Stimulated activated CD4-positive, alpha-beta T cell treated with anti-CD3 and anti-CD28 coated beads, Interleukin-1b, Interleukin-23, amount 100 ng/mL, for 48 hours (primary cell): ENCODE results near the gene GNB5.
A peak's percentile ranks its signal among the peaks of the same experiment; 100 is the strongest.

Source experiments
- DNase-seq: peaks from one replicate; pipeline ENCODE4 v3.0.0-alpha.2; 2020

Gene GNB5

GRCh38 chr15:52139599-52140462 is 51.4 kb downstream of the GNB5 start:
- peak; percentile 62 for DNase-seq

DNA sequence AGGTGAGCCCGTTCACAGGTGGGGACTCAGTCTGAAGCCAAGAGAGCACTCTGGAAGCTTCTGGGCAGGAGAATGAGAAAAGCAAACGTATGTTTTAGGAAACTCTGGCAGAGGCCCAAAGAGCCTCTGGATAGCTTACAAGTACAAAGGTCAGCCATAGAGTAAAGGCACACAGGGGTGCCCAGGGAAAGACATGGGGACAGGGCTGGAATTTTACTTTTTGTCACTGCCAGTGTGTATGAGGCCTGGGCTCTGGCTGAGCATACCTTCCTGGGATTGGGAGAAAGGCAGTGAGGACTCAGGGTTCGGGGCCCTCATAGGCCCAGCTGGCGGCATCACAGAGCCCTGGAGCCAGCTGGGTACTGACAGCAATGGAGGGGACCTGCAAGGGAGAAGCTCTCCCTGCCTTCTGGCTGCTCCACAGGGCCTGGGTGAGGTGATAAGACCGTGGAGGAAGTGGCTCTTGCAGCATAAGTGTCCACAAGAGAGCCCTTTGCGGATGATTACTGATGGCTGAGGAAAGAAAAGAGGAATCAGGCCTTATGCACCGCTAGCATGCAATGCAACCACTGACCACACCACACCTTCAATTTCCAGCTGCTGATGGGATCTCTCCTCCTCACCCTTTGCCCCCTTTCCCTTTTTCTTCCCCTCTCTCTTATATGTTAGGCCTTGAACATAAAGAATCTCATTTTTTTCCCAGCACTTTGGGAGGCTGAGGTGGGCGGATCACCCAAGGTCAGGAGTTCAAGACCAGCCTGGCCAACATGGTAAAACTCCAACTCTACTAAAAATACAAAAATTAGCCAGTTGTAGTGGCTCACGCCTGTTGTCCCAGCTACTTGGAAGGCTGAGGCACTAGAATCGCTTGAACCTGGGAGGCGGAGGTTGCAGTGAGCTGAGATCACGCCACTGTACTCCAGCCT is 53.5 kb downstream of the GNB5 start:
- DNase-seq, result no peak

DNA sequence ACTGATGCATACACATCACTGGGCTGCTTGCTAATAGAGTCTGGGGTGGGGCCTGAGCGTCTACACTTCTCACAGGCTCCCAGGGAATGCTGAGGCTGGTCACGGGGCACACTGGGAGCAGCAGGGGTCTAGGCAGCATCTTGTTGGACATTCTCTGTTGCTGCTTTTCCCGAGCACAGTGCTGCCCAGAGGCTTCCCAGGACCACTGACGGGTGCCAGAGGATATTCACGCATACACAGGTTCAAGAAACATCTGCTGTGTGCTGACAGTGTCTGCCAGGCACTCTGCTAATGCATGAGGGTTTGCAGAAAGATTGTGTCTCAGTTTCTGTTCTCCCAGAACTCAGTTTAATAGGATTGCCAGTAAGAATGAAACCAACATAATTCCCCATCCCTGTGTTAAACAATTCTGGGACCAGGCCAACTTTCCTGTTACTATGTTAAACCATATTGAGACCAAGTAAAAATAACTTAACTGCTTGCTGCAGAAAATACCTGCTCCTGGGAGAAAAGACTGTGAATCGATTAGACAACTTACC is 54.7 kb downstream of the GNB5 start:
- DNase-seq, result no peak

DNA sequence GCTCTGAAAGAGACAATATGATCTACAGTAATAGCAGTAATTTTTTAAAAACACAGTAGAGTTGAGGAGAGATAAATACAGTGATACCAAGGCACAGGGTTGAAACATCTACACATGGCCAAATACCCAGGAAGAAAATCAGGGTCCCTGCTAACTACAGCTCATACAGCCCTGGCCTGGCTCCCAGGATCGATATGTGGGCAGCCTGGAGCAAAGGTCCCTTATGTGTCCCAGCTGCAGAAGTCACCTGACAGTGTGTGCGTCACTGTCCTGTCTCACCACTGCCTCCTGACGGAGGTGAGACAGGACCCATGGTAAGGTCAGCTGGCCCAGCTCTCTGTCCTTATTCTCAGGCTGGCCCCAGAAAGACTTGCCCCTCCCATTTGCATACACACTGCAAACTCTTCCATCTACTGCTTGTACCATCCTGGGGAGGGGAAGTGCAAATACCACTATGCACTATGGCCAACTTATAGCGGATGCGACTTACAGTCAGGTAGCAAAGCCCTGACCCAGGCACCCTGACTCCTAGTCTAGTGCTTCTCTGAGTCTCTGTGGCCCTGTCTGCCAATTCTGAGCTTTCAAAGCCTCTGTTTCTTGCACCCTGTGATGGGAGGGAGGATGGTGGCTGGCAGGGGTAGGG is 56.6 kb downstream of the GNB5 start:
- DNase-seq, result no peak

- DNase-seq, result no peak
Observed at GRCh38 chr15:52133510-52134220, 57.5 kb downstream of the GNB5 start.

GRCh38 chr15:52132066-52132465 is 59.1 kb downstream of the GNB5 start:
- no peak for DNase-seq

- no peak for DNase-seq
Observed at GRCh38 chr15:52128568-52128967, 62.6 kb downstream of the GNB5 start.

GRCh38 chr15:52124270-52124880 is 66.8 kb downstream of the GNB5 start:
- DNase-seq, result peak; percentile 25

DNA sequence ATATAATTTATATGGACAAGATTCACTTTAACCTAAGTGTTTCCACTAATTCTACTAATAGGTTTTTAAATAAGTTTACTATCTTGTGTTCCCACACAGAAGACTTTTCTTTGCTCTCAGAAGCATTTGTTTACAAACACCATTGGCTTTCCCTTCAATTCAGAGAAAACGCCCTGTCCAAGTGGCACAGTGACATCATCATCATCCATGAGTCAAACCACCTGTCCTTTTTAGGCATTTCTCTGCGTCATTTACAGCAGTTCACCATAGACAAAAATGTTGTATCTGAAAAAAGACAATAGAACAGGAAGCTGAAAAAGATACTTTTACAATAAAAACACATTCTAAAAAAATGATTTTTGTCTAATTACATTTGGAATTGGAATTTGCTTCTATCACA is 69.3 kb downstream of the GNB5 start:
- DNase-seq, result no peak

- DNase-seq, result no peak
Observed at GRCh38 chr15:52121006-52121405, 70.2 kb downstream of the GNB5 start.

DNA sequence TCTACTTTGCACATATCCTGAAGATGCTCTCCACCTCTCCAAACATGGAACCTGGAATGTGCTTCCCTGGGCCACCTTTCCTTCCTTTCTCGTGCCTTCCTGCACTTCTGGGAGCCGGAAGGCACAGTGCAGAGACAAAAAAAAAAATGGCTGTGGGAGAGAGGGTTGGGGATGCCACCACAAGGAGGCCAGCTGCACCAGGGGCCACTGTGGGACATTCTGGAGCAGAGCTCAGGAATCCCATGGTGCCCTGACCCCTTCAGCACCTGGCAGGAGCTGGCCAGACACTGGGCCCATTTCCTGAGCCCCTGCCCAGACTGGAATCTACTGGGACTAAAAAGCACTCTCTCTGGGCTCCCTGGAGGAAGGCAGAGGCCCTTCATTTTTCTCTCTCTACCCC is 70.7 kb downstream of the GNB5 start:
- no peak for DNase-seq

GRCh38 chr15:52118969-52119749 is 72.0 kb downstream of the GNB5 start:
- no peak for DNase-seq

GRCh38 chr15:52117549-52117948 is 73.6 kb downstream of the GNB5 start:
- no peak for DNase-seq

DNA sequence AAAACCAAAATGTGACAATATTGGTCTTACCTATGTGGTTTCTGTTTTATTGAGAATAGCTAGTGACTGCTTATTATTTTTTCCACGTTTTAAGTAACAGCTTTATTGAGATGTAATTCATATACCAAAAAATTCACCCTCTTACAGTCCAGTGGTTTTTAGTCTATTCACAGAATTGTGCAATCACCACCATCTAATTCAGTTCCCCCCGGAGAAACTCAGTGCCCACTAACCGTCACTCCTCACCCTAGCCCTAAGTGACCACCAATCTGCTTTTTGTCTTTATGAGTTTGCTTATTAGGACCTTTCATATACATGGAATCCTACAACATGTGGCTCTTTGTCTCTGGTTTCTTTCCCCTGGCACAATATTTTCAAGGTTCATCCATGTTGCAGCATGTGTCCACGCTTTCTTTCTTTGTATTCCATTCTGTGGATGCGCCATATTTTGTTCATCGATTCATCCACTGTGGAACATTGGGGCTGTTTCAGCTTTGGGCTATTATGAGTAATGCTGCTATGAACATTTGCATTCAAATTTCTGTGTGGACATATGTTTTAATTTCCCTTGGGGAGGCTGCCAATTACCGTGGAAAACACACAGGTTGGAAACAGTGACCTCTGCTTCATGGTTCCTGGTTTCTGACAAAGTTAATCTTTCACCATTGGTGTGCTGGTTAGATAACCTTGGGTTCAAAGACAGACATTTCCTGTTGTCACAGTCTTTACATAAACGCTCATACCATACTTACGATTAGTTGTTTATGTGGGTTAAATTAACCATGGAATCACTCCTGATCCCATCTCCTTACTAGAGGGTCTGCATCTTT is 75.4 kb downstream of the GNB5 start:
- no peak for DNase-seq

DNA sequence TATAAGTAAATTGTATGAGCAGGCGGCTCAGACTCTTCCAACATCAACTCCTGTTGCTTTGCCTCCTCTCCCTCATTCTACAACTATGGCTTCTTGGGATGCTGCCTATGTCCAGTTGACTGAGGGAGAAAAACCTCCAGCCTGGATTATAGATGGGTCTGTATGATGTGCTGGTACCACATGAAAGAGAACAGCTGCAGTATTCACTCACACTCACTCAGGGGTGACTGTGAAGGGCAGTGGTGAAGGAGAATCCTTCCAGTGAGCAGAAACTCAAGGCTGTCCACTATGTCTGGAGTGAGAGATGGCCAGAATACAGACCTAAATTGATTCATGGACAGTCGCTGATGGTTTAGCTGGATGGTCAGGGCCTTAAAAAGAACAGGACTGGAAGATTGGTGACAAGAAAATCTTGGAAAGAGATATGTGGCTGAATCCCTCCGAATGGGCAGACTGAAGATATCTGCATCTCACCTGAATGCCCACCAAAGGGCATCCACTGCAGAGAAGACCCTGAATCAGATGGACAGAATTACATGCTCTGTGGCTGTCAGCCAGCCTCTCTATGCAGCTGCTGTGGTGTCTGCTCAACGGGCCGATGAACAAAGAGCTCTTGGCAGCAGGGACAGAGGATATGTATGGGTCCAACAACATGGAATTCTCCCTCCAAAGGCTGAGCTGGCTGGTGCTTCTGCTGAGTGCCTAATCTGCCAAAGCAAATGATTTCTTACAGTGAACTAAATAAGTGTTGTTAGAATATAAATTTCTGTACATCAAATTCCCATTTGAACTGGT is 76.7 kb downstream of the GNB5 start:
- no peak for DNase-seq

- no peak for DNase-seq
Observed at GRCh38 chr15:52113708-52114107, 77.5 kb downstream of the GNB5 start.

- DNase-seq, result no peak
Observed at GRCh38 chr15:52113235-52113634, 78.0 kb downstream of the GNB5 start.

GRCh38 chr15:52112203-52112750 is 78.9 kb downstream of the GNB5 start:
- DNase-seq, result peak; percentile 31
